GM12878 (cell line): ENCODE results near the gene THRB. TPM values are rescaled to one million over a fixed set of nuclear protein-coding genes. Genes with fewer than 3 reads are reported as not detected.

Source experiments
- ATAC-seq: fragments of 200-7000 bp; cut with Tn5 transposase; 3 replicates; pipeline ENCODE4 v1.9.1; 2020; ENCODE audit warnings: mild to moderate bottlenecking, moderate library complexity
- BruUV-seq: library from RNA; stranded (reverse); fragments of 400-500 nt; replicated peaks from 2 replicates; lab custom pipeline; 2021; lab: Mats Ljungman, UMichigan
- CTCF ChIA-PET: fragments of 300-600 bp; sonication (Branson Sonifier 250); formaldehyde crosslinking; extraction: SDS; loops from one replicate; lab custom pipeline; 2021; ENCODE audit warnings: inconsistent platforms; lab: Yijun Ruan, JAX
- POLR2A ChIA-PET: fragments of 350-600 bp; formaldehyde crosslinking; extraction: SDS; loops from one replicate; lab custom pipeline; 2021; ENCODE audit warnings: inconsistent platforms; lab: Charles Lee
- RAD21 ChIA-PET: fragments of 300-600 bp; sonication (Branson Sonifier 250); formaldehyde crosslinking; loops from one replicate; lab custom pipeline; 2023; ENCODE audit warnings: antibody characterized with exemption; ENCODE audit not compliant: unreplicated experiment; lab: Charles Lee
- SMC1A ChIA-PET: fragments of 300-600 bp; sonication (Branson Sonifier 250); formaldehyde crosslinking; loops from one replicate; lab custom pipeline; 2023; ENCODE audit not compliant: unreplicated experiment, uncharacterized antibody; lab: Charles Lee
- DNase-seq: peaks from one replicate; pipeline ENCODE4 v3.0.0-alpha.2; 2011; ENCODE audit warnings: low read depth, low spot score
- FAIRE-seq: peaks from 3 replicates; lab custom pipeline; 2011; peaks lifted over from hg19 to GRCh38; lab: Jason Lieb, UNC
- H2AFZ ChIP-seq: 2 replicates; pipeline ENCODE4 v1.6.0; 2011; ENCODE audit warnings: low read depth, low read length, control low read depth; ENCODE audit not compliant: control insufficient read depth
- H3K27ac ChIP-seq: 2 replicates; pipeline ENCODE4 v1.5.1; 2011; ENCODE audit warnings: control low read depth; ENCODE audit not compliant: control insufficient read depth, insufficient read depth
- H3K27me3 ChIP-seq, 2 experiments: replicated peaks in 1 of 2; 2 replicates each; pipeline versions ENCODE4 v1.6.0 to v1.6.1; 2011; ENCODE audit warnings: low read length in 1 of 2; ENCODE audit not compliant: control insufficient read depth in 2 of 2, insufficient read depth in 2 of 2
- H3K36me3 ChIP-seq, 2 experiments: 2 replicates each; pipeline ENCODE4 v1.5.1; 2011; ENCODE audit warnings: low read length in 1 of 2; ENCODE audit not compliant: control insufficient read depth in 2 of 2, insufficient read depth in 2 of 2
- H3K4me1 ChIP-seq: 2 replicates; pipeline ENCODE4 v1.6.1; 2011; ENCODE audit warnings: mild to moderate bottlenecking, low read length, moderate library complexity, mixed read lengths; ENCODE audit not compliant: control insufficient read depth, insufficient read depth
- H3K4me2 ChIP-seq: 2 replicates; pipeline ENCODE4 v1.6.0; 2011; ENCODE audit warnings: control low read depth; ENCODE audit not compliant: control insufficient read depth, insufficient read depth
- H3K4me3 ChIP-seq: fragments of 200-600 bp; sonication (generic); 2 replicates; pipeline ENCODE4 v1.5.1; 2016
- H3K79me2 ChIP-seq: 2 replicates; pipeline ENCODE4 v1.6.0; 2011; ENCODE audit warnings: low read length; ENCODE audit not compliant: control insufficient read depth, insufficient read depth
- H3K9ac ChIP-seq: 2 replicates; pipeline ENCODE4 v1.8.0; 2011; ENCODE audit warnings: low read length, control low read depth, mixed read lengths; ENCODE audit not compliant: control insufficient read depth, insufficient read depth
- H3K9me3 ChIP-seq: replicated peaks from 3 replicates; pipeline ENCODE4 v1.5.1; 2011; ENCODE audit warnings: mild to moderate bottlenecking, low read length; ENCODE audit not compliant: control insufficient read depth, insufficient read depth
- H4K20me1 ChIP-seq: 2 replicates; pipeline ENCODE4 v1.6.0; 2011; ENCODE audit not compliant: control insufficient read depth, insufficient read depth
- BCL11A ChIP-seq: IDR thresholded peaks from 2 replicates; pipeline ENCODE4 v1.6.1; 2011; ENCODE audit warnings: low read depth, low read length
- CBX3 ChIP-seq: fragments of 200-600 bp; sonication (generic); IDR thresholded peaks from 2 replicates; pipeline ENCODE4 v1.6.1; 2016; ENCODE audit warnings: low read depth, borderline replicate concordance
- ETV6 ChIP-seq, 2 experiments: fragments of 450-650 bp in 1 of 2; IDR thresholded peaks in 1 of 2; conservative IDR thresholded peaks in 1 of 2; 2 replicates each; pipeline ENCODE4 v1.6.1; 2014; ENCODE audit warnings: antibody characterized with exemption in 1 of 2, borderline replicate concordance in 1 of 2, low read depth in 1 of 2, mild to moderate bottlenecking in 1 of 2, moderate library complexity in 1 of 2
- FOS ChIP-seq: IDR thresholded peaks from 3 replicates; pipeline ENCODE4 v1.6.1; 2011; ENCODE audit warnings: borderline replicate concordance; ENCODE audit not compliant: insufficient read length; ENCODE audit errors: extremely low read depth
- IKZF1 ChIP-seq: fragments of 450-650 bp; conservative IDR thresholded peaks from 2 replicates; pipeline ENCODE4 v1.6.1; 2017; ENCODE audit warnings: antibody characterized with exemption, mild to moderate bottlenecking
- JUND ChIP-seq: IDR thresholded peaks from 2 replicates; pipeline ENCODE4 v1.6.1; 2012; ENCODE audit warnings: low read depth, mild to moderate bottlenecking, low read length, improper control_type of control experiment, moderate library complexity
- KAT2A ChIP-seq: conservative IDR thresholded peaks from 2 replicates; pipeline ENCODE4 v1.6.1; 2011; ENCODE audit warnings: low read depth, low read length; ENCODE audit not compliant: control insufficient read depth
- NFXL1 ChIP-seq: fragments of 450-650 bp; IDR thresholded peaks from 2 replicates; pipeline ENCODE4 v1.6.1; 2017; ENCODE audit warnings: antibody characterized with exemption, mild to moderate bottlenecking, borderline replicate concordance
- PAX5 ChIP-seq: IDR thresholded peaks from 2 replicates; pipeline ENCODE4 v1.6.1; 2011; ENCODE audit warnings: low read depth, low read length, borderline replicate concordance
- PML ChIP-seq: IDR thresholded peaks from 2 replicates; pipeline ENCODE4 v1.6.1; 2012; ENCODE audit warnings: low read length, inconsistent platforms
- RBBP5 ChIP-seq: fragments of 200-600 bp; sonication (generic); conservative IDR thresholded peaks from 2 replicates; pipeline ENCODE4 v1.6.1; 2016
- RUNX3 ChIP-seq: IDR thresholded peaks from 2 replicates; pipeline ENCODE4 v1.6.1; 2012; ENCODE audit warnings: low read length, inconsistent platforms
- SMAD1 ChIP-seq: fragments of 450-650 bp; IDR thresholded peaks from 2 replicates; pipeline ENCODE4 v1.6.1; 2018; ENCODE audit warnings: mild to moderate bottlenecking, low read depth; ENCODE audit not compliant: partially characterized antibody
- SREBF2 ChIP-seq: IDR thresholded peaks from 2 replicates; pipeline ENCODE4 v1.6.1; 2012; ENCODE audit warnings: mild to moderate bottlenecking, low read length
- SUPT20H ChIP-seq: IDR thresholded peaks from 2 replicates; pipeline ENCODE4 v1.6.1; 2011; ENCODE audit warnings: low read depth, mild to moderate bottlenecking, low read length, moderate library complexity, borderline replicate concordance; ENCODE audit not compliant: control insufficient read depth
- ZNF207 ChIP-seq: fragments of 450-650 bp; IDR thresholded peaks from 2 replicates; pipeline ENCODE4 v1.6.1; 2014; ENCODE audit warnings: antibody characterized with exemption, mild to moderate bottlenecking, borderline replicate concordance
- WGBS: methylation state at CpG from one replicate; pipeline ENCODE4 v1.1.6; 2016; ENCODE audit warnings: low lambda C conversion rate; ENCODE audit not compliant: insufficient replicate concordance, insufficient coverage; ENCODE audit errors: missing lambda C conversion rate; 5-methylcytosine and 5-hydroxymethylcytosine counted together
- in situ Hi-C: fragments of 300-500 bp; cut with MboI; formaldehyde crosslinking; loops from 9 replicates; pipeline ENCODE4 v1.14.3; 2018; ENCODE audit warnings: mixed read lengths
- intact Hi-C: fragments of 100-400 bp; cut with micrococcal nuclease; formaldehyde crosslinking; loops from one replicate; pipeline ENCODE4 v1.14.2; 2022; ENCODE audit not compliant: unreplicated experiment
- polyA plus RNA-seq, 11 experiments: library from polyadenylated mRNA; depleted of rRNA in 4 of 11; unstranded in 6 of 11; stranded (reverse) in 5 of 11; fragments of >200 nt; fragmentation: Nextera tagmentation in 4 of 11; fragmentation: Illumina TruSeq in 1 of 11; extraction: Ambion mirVana in 4 of 11; extraction: Trizol in 1 of 11; gene quantifications; 1 replicate in 1 of 11; 2 replicates in 10 of 11; pipeline versions ENCODE4 v1.2.1 to v1.2.3, GENCODE V29; 2011 to 2016; ENCODE audit warnings: inconsistent platforms in 2 of 11, missing spikeins in 2 of 11, low read depth in 1 of 11
- total RNA-seq, 4 experiments: library from RNA; depleted of rRNA in 3 of 4; stranded (reverse); fragments of >200 nt in 3 of 4; fragmentation: Illumina TruSeq in 1 of 4; extraction: Trizol in 1 of 4; gene quantifications; 2 replicates each; pipeline versions ENCODE4 v1.2.1 to v1.2.3, GENCODE V29; 2013 to 2021
- TF ChIP-seq, protein P1 (sequence below): fragments of 450-650 bp; conservative IDR thresholded peaks from 2 replicates; pipeline ENCODE4 v1.6.1; 2017; ENCODE audit warnings: mild to moderate bottlenecking, moderate library complexity
- TF ChIP-seq, protein P2 (sequence below): IDR thresholded peaks from 2 replicates; pipeline ENCODE4 v1.6.1; 2012; ENCODE audit warnings: low read depth, low read length, improper control_type of control experiment
- TF ChIP-seq, protein P3 (sequence below): IDR thresholded peaks from 2 replicates; pipeline ENCODE4 v1.6.1; 2011; ENCODE audit warnings: borderline replicate concordance, low read depth, mild to moderate bottlenecking, moderate library complexity, mixed read lengths, low read length; ENCODE audit not compliant: insufficient read depth; ENCODE audit errors: extremely low read length

Gene THRB
- total and polyA plus RNA-seq, 10 of the 15 experiments (the other 5 are each of a cell fraction or from before 2014, with no cell fraction given): 0.05 TPM; not detected in 9

- DNase-seq: no peak
- RAD21 ChIA-PET: no interaction called here
- SMC1A ChIA-PET: no interaction called here
- no peak for ATAC-seq
- H3K4me3 ChIP-seq: no peak overlapping the region
- H3K9ac ChIP-seq: no peak overlapping the region
- intact Hi-C loops (no loop called here), in situ Hi-C loops (no loop called here)
- no peak for FAIRE-seq
- no peak overlapping the region for H3K4me2 ChIP-seq
- no peaks in the 10 kb centered on the region for H3K4me1 ChIP-seq
- 56% methylated on average over 2 of the region's 2 CpGs for WGBS
- no peaks in the 10 kb centered on the region for H3K9me3 ChIP-seq
- no peaks in the 10 kb centered on the region for H3K36me3 ChIP-seq
- CTCF ChIA-PET: no interaction called here
- TF ChIP-seq SUPT20H: no peak
- TF ChIP-seq RUNX3: no peak
- no peak for TF ChIP-seq ZNF207
- TF ChIP-seq, protein P1, sequence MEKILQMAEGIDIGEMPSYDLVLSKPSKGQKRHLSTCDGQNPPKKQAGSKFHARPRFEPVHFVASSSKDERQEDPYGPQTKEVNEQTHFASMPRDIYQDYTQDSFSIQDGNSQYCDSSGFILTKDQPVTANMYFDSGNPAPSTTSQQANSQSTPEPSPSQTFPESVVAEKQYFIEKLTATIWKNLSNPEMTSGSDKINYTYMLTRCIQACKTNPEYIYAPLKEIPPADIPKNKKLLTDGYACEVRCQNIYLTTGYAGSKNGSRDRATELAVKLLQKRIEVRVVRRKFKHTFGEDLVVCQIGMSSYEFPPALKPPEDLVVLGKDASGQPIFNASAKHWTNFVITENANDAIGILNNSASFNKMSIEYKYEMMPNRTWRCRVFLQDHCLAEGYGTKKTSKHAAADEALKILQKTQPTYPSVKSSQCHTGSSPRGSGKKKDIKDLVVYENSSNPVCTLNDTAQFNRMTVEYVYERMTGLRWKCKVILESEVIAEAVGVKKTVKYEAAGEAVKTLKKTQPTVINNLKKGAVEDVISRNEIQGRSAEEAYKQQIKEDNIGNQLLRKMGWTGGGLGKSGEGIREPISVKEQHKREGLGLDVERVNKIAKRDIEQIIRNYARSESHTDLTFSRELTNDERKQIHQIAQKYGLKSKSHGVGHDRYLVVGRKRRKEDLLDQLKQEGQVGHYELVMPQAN: no peak
- TF ChIP-seq CBX3: no peak
- TF ChIP-seq SMAD1: no peak
- TF ChIP-seq, protein P2, sequence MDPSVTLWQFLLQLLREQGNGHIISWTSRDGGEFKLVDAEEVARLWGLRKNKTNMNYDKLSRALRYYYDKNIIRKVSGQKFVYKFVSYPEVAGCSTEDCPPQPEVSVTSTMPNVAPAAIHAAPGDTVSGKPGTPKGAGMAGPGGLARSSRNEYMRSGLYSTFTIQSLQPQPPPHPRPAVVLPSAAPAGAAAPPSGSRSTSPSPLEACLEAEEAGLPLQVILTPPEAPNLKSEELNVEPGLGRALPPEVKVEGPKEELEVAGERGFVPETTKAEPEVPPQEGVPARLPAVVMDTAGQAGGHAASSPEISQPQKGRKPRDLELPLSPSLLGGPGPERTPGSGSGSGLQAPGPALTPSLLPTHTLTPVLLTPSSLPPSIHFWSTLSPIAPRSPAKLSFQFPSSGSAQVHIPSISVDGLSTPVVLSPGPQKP: no peak
- TF ChIP-seq BCL11A: no peak
- no peak for TF ChIP-seq SREBF2
- TF ChIP-seq RBBP5: no peak
- TF ChIP-seq ETV6 (conservative IDR thresholded peaks at IDR 0.05 in 1 of 2, IDR thresholded peaks at IDR 0.05 in 1 of 2; ENCODE audit: borderline replicate concordance in 1 of 2, low read depth in 1 of 2): no peak
- TF ChIP-seq PAX5: no peak
- TF ChIP-seq KAT2A: no peak
- no peak for TF ChIP-seq FOS
- TF ChIP-seq PML: no peak
- no peak for TF ChIP-seq IKZF1
- no peak for TF ChIP-seq JUND
- no peak for TF ChIP-seq NFXL1
- TF ChIP-seq, protein P3, sequence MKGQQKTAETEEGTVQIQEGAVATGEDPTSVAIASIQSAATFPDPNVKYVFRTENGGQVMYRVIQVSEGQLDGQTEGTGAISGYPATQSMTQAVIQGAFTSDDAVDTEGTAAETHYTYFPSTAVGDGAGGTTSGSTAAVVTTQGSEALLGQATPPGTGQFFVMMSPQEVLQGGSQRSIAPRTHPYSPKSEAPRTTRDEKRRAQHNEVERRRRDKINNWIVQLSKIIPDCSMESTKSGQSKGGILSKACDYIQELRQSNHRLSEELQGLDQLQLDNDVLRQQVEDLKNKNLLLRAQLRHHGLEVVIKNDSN: no peak
- no TSS peak for BruUV-seq
- no peaks in the 10 kb centered on the region for H4K20me1 ChIP-seq
- POLR2A ChIA-PET: no interaction called here
- H2AFZ ChIP-seq: no peak overlapping the region
- no peaks in the 10 kb centered on the region for H3K27me3 ChIP-seq
- no peaks in the 10 kb centered on the region for H3K79me2 ChIP-seq
- no peak overlapping the region for H3K27ac ChIP-seq
Measured at GRCh38 chr3:24539699-24540098, 45.0 kb upstream of the THRB start.
